Left colon (tissue), 2 donors: ENCODE measurements around the gene CD72. TPM values are rescaled to one million over a fixed set of nuclear protein-coding genes. Genes with fewer than 3 reads are reported as not detected.
"Not testable (repeated sequence)": the region's sequence is repeated elsewhere in the genome, so short reads cannot be mapped to it uniquely, and the experiment has no call there.

Experiments
- ATAC-seq: fragments of 200-7000 bp; cut with Tn5 transposase; one replicate; pipeline ENCODE4 v1.9.1; 2020; ENCODE audit warnings: mild to moderate bottlenecking, moderate library complexity
- DNase-seq, 2 donors: peaks; one replicate each; pipeline ENCODE4 v3.0.0-alpha.2; 2020
- intact Hi-C, 2 donors: fragments of 100-400 bp; cut with DNase I in 1 of 2; cut with micrococcal nuclease in 1 of 2; formaldehyde crosslinking; loops; one replicate each; pipeline versions ENCODE4 v1.11.2 to v1.14.0; 2022; cut with DNase I, micrococcal nuclease
- total RNA-seq, 2 donors: library from RNA; stranded (reverse); fragmentation: NEBNext Ultra II Directional; extraction: Animal tissue kit (Norgen Biotek cat#: 25700); gene quantifications; one replicate each; pipeline ENCODE4 v1.2.1, GENCODE V29; 2021
- donor health status: DM: no; HTN: no; CAD: no.
- donor health status: DM: yes; HTN: yes; CAD: no.

The CD72 gene
- total RNA-seq, 2 donors from 2014 or later, result 1.2 to 2.2 TPM

- DNase-seq (peak; percentile 85 to 90), ATAC-seq (peak; percentile 68)
- intact Hi-C loops, result no loop called here
These were observed 13.4 kb downstream of the CD72 start, which contains the start of gene TESK1 for GRCh38 chr9:35604578-35605350. Gene TESK1, plus strand, starts transcription at chr9:35605262. Its CDS starts 358 bp downstream, at chr9:35605620.

- intact Hi-C loops, result no loop called here
- DNase-seq (peak; percentile 100), ATAC-seq (peak; percentile 88)
These were observed 14.1 kb downstream of the CD72 start for GRCh38 chr9:35603986-35604577.

GRCh38 chr9:35603506-35603985 lies 14.7 kb downstream of the CD72 start:
- ATAC-seq (peak; percentile 0), DNase-seq (peak; percentile 54 to 67)
- intact Hi-C loops, result no loop called here

GRCh38 chr9:35599763-35600604 lies 18.2 kb downstream of the CD72 start:
- intact Hi-C loops, result no loop called here

GRCh38 chr9:35598866-35599590 lies 19.2 kb downstream of the CD72 start:
- DNase-seq (peak; percentile 39 to 50), ATAC-seq (peak; percentile 67)
- intact Hi-C loops, result no loop called here

More at GRCh38 chr9:35599763-35600604, 18.2 kb downstream of the CD72 start:
- DNase-seq, result no peak
- ATAC-seq, result no peak

- intact Hi-C loops, ATAC-seq, DNase-seq: not testable (repeated sequence)
These were observed 21.3 kb downstream of the CD72 start for GRCh38 chr9:35596907-35597306.

GRCh38 chr9:35594471-35594870 lies 23.7 kb downstream of the CD72 start:
- DNase-seq (no peak), ATAC-seq (no peak)
- intact Hi-C loops, result no loop called here

- intact Hi-C loops, result no loop called here
- ATAC-seq, result no peak
- no peak for DNase-seq
These were observed 24.6 kb downstream of the CD72 start for GRCh38 chr9:35593581-35593980.

GRCh38 chr9:35588506-35588905 lies 29.7 kb downstream of the CD72 start:
- ATAC-seq, intact Hi-C loops, DNase-seq: not testable (repeated sequence)

GRCh38 chr9:35584681-35585080 lies 33.5 kb downstream of the CD72 start:
- intact Hi-C loops, ATAC-seq, DNase-seq: not testable (repeated sequence)

GRCh38 chr9:35583521-35583920 lies 34.7 kb downstream of the CD72 start:
- intact Hi-C loops, ATAC-seq, DNase-seq: not testable (repeated sequence)

GRCh38 chr9:35579659-35580227 lies 38.5 kb downstream of the CD72 start:
- ATAC-seq, DNase-seq, intact Hi-C loops: not testable (repeated sequence)

- no peak for DNase-seq
- intact Hi-C loops, result no loop called here
- no peak for ATAC-seq
These were observed 39.1 kb downstream of the CD72 start for GRCh38 chr9:35579130-35579529.

- ATAC-seq (no peak), DNase-seq (no peak)
- intact Hi-C loops, result no loop called here
These were observed 40.7 kb downstream of the CD72 start for GRCh38 chr9:35577486-35577885.

- intact Hi-C loops, result no loop called here
- DNase-seq (no peak), ATAC-seq (no peak)
These were observed 42.7 kb downstream of the CD72 start for GRCh38 chr9:35575478-35575877.

- intact Hi-C loops, result no loop called here
- ATAC-seq, result no peak
- no peak for DNase-seq
These were observed 43.6 kb downstream of the CD72 start for GRCh38 chr9:35574578-35575122.

GRCh38 chr9:35570709-35571504 lies 47.3 kb downstream of the CD72 start:
- DNase-seq (no peak), ATAC-seq (no peak)
- intact Hi-C loops, result no loop called here
